ENCODE data around the gene NDUFB3. TPM values are rescaled to one million over a fixed set of nuclear protein-coding genes. Genes with fewer than 3 reads are reported as not detected.

The NDUFB3 gene
- total RNA-seq, 1 donor from 2014 or later: 541 TPM

- intact Hi-C loops (cut with DNase I): loop anchor here (5.0 kb wide), 2 partner anchors 38 to 47 kb away; partner anchors contain the start of genes HYCC2 and NDUFB3
- peak; percentile 19 for ATAC-seq (ENCODE audit: poor library complexity)
Measured at GRCh38 chr2:201118961-201119854, 47.4 kb downstream of the NDUFB3 start.

GRCh38 chr2:201122276-201122675 is 50.5 kb downstream of the NDUFB3 start:
- DNase-seq: no peak
- intact Hi-C loops (cut with DNase I): no loop called here
- no peak for ATAC-seq (ENCODE audit: poor library complexity)

More at GRCh38 chr2:201118961-201119854, 47.4 kb downstream of the NDUFB3 start:
- DNase-seq: no peak

GRCh38 chr2:201126308-201127151 is 54.7 kb downstream of the NDUFB3 start:
- DNase-seq (no peak), ATAC-seq (ENCODE audit: poor library complexity) (peak; percentile 2)
- intact Hi-C loops (cut with DNase I): no loop called here

- ATAC-seq (ENCODE audit: poor library complexity) (no peak), DNase-seq (no peak)
- intact Hi-C loops (cut with DNase I): no loop called here
Measured at GRCh38 chr2:201127152-201127511, 55.3 kb downstream of the NDUFB3 start.

- ATAC-seq (ENCODE audit: poor library complexity): peak; percentile 32
- intact Hi-C loops (cut with DNase I): no loop called here
- DNase-seq: no peak
Measured at GRCh38 chr2:201127570-201127969, 55.8 kb downstream of the NDUFB3 start.

- DNase-seq (no peak), ATAC-seq (ENCODE audit: poor library complexity) (no peak)
- intact Hi-C loops (cut with DNase I): no loop called here
Measured at GRCh38 chr2:201128033-201128432, 56.2 kb downstream of the NDUFB3 start.

- no peak for ATAC-seq (ENCODE audit: poor library complexity)
Measured at GRCh38 chr2:201128933-201129505, 57.2 kb downstream of the NDUFB3 start.

GRCh38 chr2:201130524-201131186 is 58.9 kb downstream of the NDUFB3 start:
- DNase-seq (no peak), ATAC-seq (ENCODE audit: poor library complexity) (peak; percentile 1)
- intact Hi-C loops (cut with DNase I): no loop called here

More at GRCh38 chr2:201128933-201129505, 57.2 kb downstream of the NDUFB3 start:
- intact Hi-C loops (cut with DNase I): no loop called here
- no peak for DNase-seq

GRCh38 chr2:201132518-201132917 is 60.7 kb downstream of the NDUFB3 start:
- intact Hi-C loops (cut with DNase I): no loop called here
- no peak for DNase-seq
- no peak for ATAC-seq (ENCODE audit: poor library complexity)

Other genes starting within 250 kb of the NDUFB3 start
- 44.1 TPM for gene CLK1, start 207.3 kb upstream of the NDUFB3 start, total RNA-seq
- 27.9 TPM for gene PPIL3, start 182.9 kb upstream of the NDUFB3 start, total RNA-seq
- 15.3 TPM for gene NIF3L1, start 182.6 kb upstream of the NDUFB3 start, total RNA-seq
- 20.4 TPM for gene ORC2, start 108.3 kb upstream of the NDUFB3 start, total RNA-seq
- 12.0 TPM for gene HYCC2, start 330 bp upstream of the NDUFB3 start, total RNA-seq
- 251 TPM for gene CFLAR, start 44.2 kb downstream of the NDUFB3 start, total RNA-seq
- 5.4 TPM for gene CASP10, start 111.1 kb downstream of the NDUFB3 start, total RNA-seq
- 2.8 TPM for gene CASP8, start 188.5 kb downstream of the NDUFB3 start, total RNA-seq